Ectodermal cell (in vitro differentiated cells): ENCODE data around the gene MCF2L2.

Experiments used
- H3K27ac ChIP-seq: 2 replicates; pipeline ENCODE4 v1.7.0; 2013; ENCODE audit warnings: mild to moderate bottlenecking, low read depth, low read length; ENCODE audit not compliant: insufficient read depth, poor library complexity, severe bottlenecking
- H3K27me3 ChIP-seq: 2 replicates; pipeline ENCODE4 v1.7.0; 2013; ENCODE audit warnings: mild to moderate bottlenecking, low read length; ENCODE audit not compliant: insufficient read depth, control insufficient read depth, poor library complexity, severe bottlenecking
- H3K36me3 ChIP-seq: one replicate; pipeline ENCODE4 v1.7.0; 2013; ENCODE audit warnings: low read length; ENCODE audit not compliant: control insufficient read depth, insufficient read depth
- H3K4me1 ChIP-seq: one replicate; pipeline ENCODE4 v1.7.0; 2013; ENCODE audit warnings: low read length; ENCODE audit not compliant: control insufficient read depth, insufficient read depth
- H3K4me3 ChIP-seq: 2 replicates; pipeline ENCODE4 v1.7.0; 2013; ENCODE audit warnings: low read depth, low read length, control low read depth; ENCODE audit not compliant: insufficient read depth
- H3K9me3 ChIP-seq: 2 replicates; pipeline ENCODE4 v1.7.0; 2013; ENCODE audit warnings: mild to moderate bottlenecking, low read length, moderate library complexity; ENCODE audit not compliant: control insufficient read depth
- WGBS, 2 experiments: methylation state at CpG; one replicate each; pipeline ENCODE4 v1.1.7; 2013; ENCODE audit warnings: missing lambda C conversion rate in 2 of 2; 5-methylcytosine and 5-hydroxymethylcytosine counted together

MCF2L2 gene

GRCh38 chr3:183396662-183397391 lies 31.6 kb downstream of the MCF2L2 start:
- 94 to 96% methylated on average over 5 of the region's 5 CpGs for WGBS, 2 experiments
- Histone ChIP-seq H3K27ac (no peak overlapping the region), H3K36me3 (no peaks in the 10 kb centered on the region), H3K4me1 (peaks cover 10% of the 10 kb centered on the region), H3K4me3 (no peak overlapping the region), H3K27me3 (no peaks in the 10 kb centered on the region), H3K9me3 (no peaks in the 10 kb centered on the region)

GRCh38 chr3:183394150-183394549 lies 34.3 kb downstream of the MCF2L2 start:
- no peaks in the 10 kb centered on the region for H3K27me3 ChIP-seq
- H3K27ac ChIP-seq = no peak overlapping the region
- no peaks in the 10 kb centered on the region for H3K36me3 ChIP-seq
- H3K9me3 ChIP-seq = no peaks in the 10 kb centered on the region
- 85 to 86% methylated on average over 6 of the region's 6 CpGs for WGBS, 2 experiments
- H3K4me3 ChIP-seq = no peak overlapping the region
- H3K4me1 ChIP-seq = peaks cover 14% of the 10 kb centered on the region

- Histone ChIP-seq H3K9me3 (no peaks in the 10 kb centered on the region), H3K4me3 (no peak overlapping the region), H3K27ac (no peak overlapping the region), H3K4me1 (peaks cover 14% of the 10 kb centered on the region), H3K36me3 (no peaks in the 10 kb centered on the region), H3K27me3 (no peaks in the 10 kb centered on the region)
- 91 to 95% methylated on average over 4 of the region's 4 CpGs for WGBS, 2 experiments
These were observed 34.8 kb downstream of the MCF2L2 start for GRCh38 chr3:183393625-183394024.

GRCh38 chr3:183392186-183393034 lies 36.0 kb downstream of the MCF2L2 start:
- Histone ChIP-seq H3K4me1 (peaks cover 14% of the 10 kb centered on the region), H3K36me3 (no peaks in the 10 kb centered on the region), H3K27ac (no peak overlapping the region), H3K27me3 (no peaks in the 10 kb centered on the region), H3K4me3 (no peak overlapping the region), H3K9me3 (no peaks in the 10 kb centered on the region)
- 91 to 92% methylated on average over 12 of the region's 12 CpGs for WGBS, 2 experiments

- no peaks in the 10 kb centered on the region for H3K27me3 ChIP-seq
- no peaks in the 10 kb centered on the region for H3K36me3 ChIP-seq
- no peaks in the 10 kb centered on the region for H3K9me3 ChIP-seq
- H3K4me1 ChIP-seq = peaks cover 14% of the 10 kb centered on the region
- H3K4me3 ChIP-seq = no peak overlapping the region
- no peak overlapping the region for H3K27ac ChIP-seq
- WGBS, 2 experiments = 97 to 98% methylated on average over 3 of the region's 3 CpGs
These were observed 37.0 kb downstream of the MCF2L2 start for GRCh38 chr3:183391460-183391859.

- H3K27me3 ChIP-seq = no peaks in the 10 kb centered on the region
- peaks cover 14% of the 10 kb centered on the region for H3K4me1 ChIP-seq
- H3K36me3 ChIP-seq = no peaks in the 10 kb centered on the region
- no peak overlapping the region for H3K4me3 ChIP-seq
- no peaks in the 10 kb centered on the region for H3K9me3 ChIP-seq
- H3K27ac ChIP-seq = no peak overlapping the region
These were observed 37.6 kb downstream of the MCF2L2 start for GRCh38 chr3:183390844-183391243.

- no peaks in the 10 kb centered on the region for H3K36me3 ChIP-seq
- H3K4me1 ChIP-seq = peaks cover 10% of the 10 kb centered on the region
- 92 to 94% methylated on average over 7 of the region's 7 CpGs for WGBS, 2 experiments
These were observed 40.1 kb downstream of the MCF2L2 start for GRCh38 chr3:183388213-183388895.

GRCh38 chr3:183387797-183388196 lies 40.6 kb downstream of the MCF2L2 start:
- Histone ChIP-seq H3K4me1 (peaks cover 10% of the 10 kb centered on the region), H3K4me3 (no peak overlapping the region), H3K36me3 (no peaks in the 10 kb centered on the region), H3K9me3 (no peaks in the 10 kb centered on the region), H3K27me3 (no peaks in the 10 kb centered on the region), H3K27ac (no peak overlapping the region)
- 43 to 75% methylated on average over 2 to 4 of the region's 4 CpGs for WGBS, 2 experiments

More at GRCh38 chr3:183388213-183388895, 40.1 kb downstream of the MCF2L2 start:
- Histone ChIP-seq H3K27ac (no peak overlapping the region), H3K9me3 (no peaks in the 10 kb centered on the region), H3K4me3 (no peak overlapping the region), H3K27me3 (no peaks in the 10 kb centered on the region)

GRCh38 chr3:183386651-183387050 lies 41.8 kb downstream of the MCF2L2 start:
- Histone ChIP-seq H3K4me1 (peaks cover 4% of the 10 kb centered on the region), H3K27me3 (no peaks in the 10 kb centered on the region), H3K36me3 (no peaks in the 10 kb centered on the region), H3K4me3 (no peak overlapping the region), H3K9me3 (no peaks in the 10 kb centered on the region), H3K27ac (no peak overlapping the region)
- WGBS, 2 experiments = 90 to 95% methylated on average over 4 of the region's 4 CpGs
